ENCODE measurements around the gene FNDC10.

The FNDC10 gene

GRCh38 chr1:1556505-1556904 lies 43.4 kb downstream of the FNDC10 start:
- Histone ChIP-seq H3K4me1 (no peaks in the 10 kb centered on the region), H3K9ac (no peak overlapping the region), H3K27ac (no peak overlapping the region), H3K79me2 (peaks cover 1% of the 10 kb centered on the region), H2AFZ (no peak overlapping the region), H3K4me2 (ENCODE audit: low read length) (no peak overlapping the region), H3K27me3 (ENCODE audit: control insufficient read depth, insufficient read depth, low read length) (no peaks in the 10 kb centered on the region), H3K36me3 (ENCODE audit: control insufficient read depth, insufficient read depth, low read length) (no peaks in the 10 kb centered on the region), H3K9me3 (ENCODE audit: control insufficient read depth, low read length) (no peaks in the 10 kb centered on the region), H3K4me3 (ENCODE audit: low read depth, low read length) (no peak overlapping the region)
- TF ChIP-seq, protein P1, sequence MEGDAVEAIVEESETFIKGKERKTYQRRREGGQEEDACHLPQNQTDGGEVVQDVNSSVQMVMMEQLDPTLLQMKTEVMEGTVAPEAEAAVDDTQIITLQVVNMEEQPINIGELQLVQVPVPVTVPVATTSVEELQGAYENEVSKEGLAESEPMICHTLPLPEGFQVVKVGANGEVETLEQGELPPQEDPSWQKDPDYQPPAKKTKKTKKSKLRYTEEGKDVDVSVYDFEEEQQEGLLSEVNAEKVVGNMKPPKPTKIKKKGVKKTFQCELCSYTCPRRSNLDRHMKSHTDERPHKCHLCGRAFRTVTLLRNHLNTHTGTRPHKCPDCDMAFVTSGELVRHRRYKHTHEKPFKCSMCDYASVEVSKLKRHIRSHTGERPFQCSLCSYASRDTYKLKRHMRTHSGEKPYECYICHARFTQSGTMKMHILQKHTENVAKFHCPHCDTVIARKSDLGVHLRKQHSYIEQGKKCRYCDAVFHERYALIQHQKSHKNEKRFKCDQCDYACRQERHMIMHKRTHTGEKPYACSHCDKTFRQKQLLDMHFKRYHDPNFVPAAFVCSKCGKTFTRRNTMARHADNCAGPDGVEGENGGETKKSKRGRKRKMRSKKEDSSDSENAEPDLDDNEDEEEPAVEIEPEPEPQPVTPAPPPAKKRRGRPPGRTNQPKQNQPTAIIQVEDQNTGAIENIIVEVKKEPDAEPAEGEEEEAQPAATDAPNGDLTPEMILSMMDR (IDR thresholded peaks at IDR 0.05): no peak

- no peak overlapping the region for H3K4me2 ChIP-seq (ENCODE audit: low read length)
- no peaks in the 10 kb centered on the region for H3K9me3 ChIP-seq (ENCODE audit: control insufficient read depth, low read length)
- no peaks in the 10 kb centered on the region for H3K36me3 ChIP-seq (ENCODE audit: control insufficient read depth, insufficient read depth, low read length)
- TF ChIP-seq, protein P1 (IDR thresholded peaks at IDR 0.05): no peak
- no peak overlapping the region for H2AFZ ChIP-seq
- H3K27me3 ChIP-seq (ENCODE audit: control insufficient read depth, insufficient read depth, low read length): no peaks in the 10 kb centered on the region
- H3K27ac ChIP-seq: no peak overlapping the region
- H3K79me2 ChIP-seq: peaks cover 4% of the 10 kb centered on the region
- H3K9ac ChIP-seq: no peak overlapping the region
- H3K4me3 ChIP-seq (ENCODE audit: low read depth, low read length): no peak overlapping the region
- H3K4me1 ChIP-seq: no peaks in the 10 kb centered on the region
Measured at GRCh38 chr1:1554926-1555915, 44.7 kb downstream of the FNDC10 start.

DNA sequence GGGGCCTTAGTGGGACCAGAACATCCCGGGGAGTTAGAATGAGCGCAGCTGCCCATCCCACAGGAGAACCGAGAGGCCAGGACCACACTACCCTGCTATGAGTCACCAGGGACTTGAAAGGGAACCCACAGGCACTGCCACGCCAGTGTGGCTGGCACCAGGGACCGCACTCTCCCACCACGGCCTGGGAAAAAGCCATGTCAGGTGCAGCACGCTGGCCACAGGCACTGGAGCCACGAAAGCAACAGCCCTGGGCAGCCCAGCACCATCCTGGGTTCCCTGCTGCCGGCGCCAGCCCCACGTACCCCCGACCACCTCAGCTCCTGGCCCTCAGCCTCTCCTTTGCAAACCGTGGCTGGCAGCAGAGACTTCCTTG lies 45.4 kb downstream of the FNDC10 start:
- Histone ChIP-seq H3K27ac (no peak overlapping the region), H3K4me3 (ENCODE audit: low read depth, low read length) (no peak overlapping the region), H3K27me3 (ENCODE audit: control insufficient read depth, insufficient read depth, low read length) (no peaks in the 10 kb centered on the region), H3K9ac (no peak overlapping the region), H3K4me1 (no peaks in the 10 kb centered on the region), H3K4me2 (ENCODE audit: low read length) (no peak overlapping the region), H2AFZ (no peak overlapping the region), H3K9me3 (ENCODE audit: control insufficient read depth, low read length) (no peaks in the 10 kb centered on the region), H3K36me3 (ENCODE audit: control insufficient read depth, insufficient read depth, low read length) (no peaks in the 10 kb centered on the region), H3K79me2 (peaks cover 4% of the 10 kb centered on the region)
- TF ChIP-seq, protein P1 (IDR thresholded peaks at IDR 0.05): no peak

DNA sequence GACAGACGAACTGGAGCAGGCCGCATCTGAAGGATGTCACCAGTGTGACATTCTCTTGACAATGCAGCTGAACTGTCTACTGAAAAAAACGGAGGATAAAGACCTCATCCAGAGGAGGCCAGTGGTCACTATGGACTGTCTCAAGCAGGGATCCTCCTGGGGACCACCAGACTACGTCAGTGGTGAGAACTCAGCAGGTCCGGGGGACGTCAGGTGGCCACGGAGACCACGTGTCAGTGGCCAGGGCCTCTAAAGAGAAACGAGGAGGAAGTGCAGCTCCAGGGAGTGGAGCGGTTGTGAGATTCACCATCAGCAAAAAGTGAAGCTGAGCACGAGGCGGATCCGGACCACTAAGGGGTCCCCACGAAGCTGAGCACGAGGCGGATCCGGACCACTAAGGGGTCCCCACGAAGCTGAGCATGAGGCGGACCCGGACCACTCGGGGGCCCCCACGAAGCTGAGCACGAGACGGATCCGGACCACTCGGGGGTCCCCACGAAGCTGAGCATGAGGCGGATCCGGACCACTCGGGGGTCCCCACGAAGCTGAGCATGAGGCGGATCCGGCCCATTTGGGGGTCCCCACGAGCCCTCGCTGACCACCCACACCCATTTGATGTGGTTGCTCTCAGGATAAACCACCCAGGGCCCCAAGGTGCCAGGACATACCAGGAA lies 46.0 kb downstream of the FNDC10 start:
- Histone ChIP-seq H3K27ac (no peak overlapping the region), H3K27me3 (ENCODE audit: control insufficient read depth, insufficient read depth, low read length) (no peaks in the 10 kb centered on the region), H3K4me1 (no peaks in the 10 kb centered on the region), H3K4me2 (ENCODE audit: low read length) (no peak overlapping the region), H2AFZ (no peak overlapping the region), H3K9ac (no peak overlapping the region), H3K4me3 (ENCODE audit: low read depth, low read length) (no peak overlapping the region), H3K79me2 (peaks cover 4% of the 10 kb centered on the region), H3K36me3 (ENCODE audit: control insufficient read depth, insufficient read depth, low read length) (no peaks in the 10 kb centered on the region), H3K9me3 (ENCODE audit: control insufficient read depth, low read length) (no peaks in the 10 kb centered on the region)
- TF ChIP-seq, protein P1 (IDR thresholded peaks at IDR 0.05): no peak

All from parathyroid adenoma (tissue), 2 donors.